Glutamatergic neuron (in vitro differentiated cells): Measurements from ENCODE around the gene CYSTM1. TPM values are rescaled to one million over a fixed set of nuclear protein-coding genes. Genes with fewer than 3 reads are reported as not detected.

Source experiments
- DNase-seq: peaks from one replicate; pipeline ENCODE4 v3.0.0; 2022
- H3K27ac Mint-ChIP-seq: one replicate; pipeline ENCODE4 v1.8.0; 2020; ENCODE audit warnings: mild to moderate bottlenecking, mixed read lengths, inconsistent platforms; ENCODE audit not compliant: unreplicated experiment
- H3K27me3 Mint-ChIP-seq: one replicate; pipeline ENCODE4 v1.8.0; 2020; ENCODE audit warnings: mild to moderate bottlenecking, moderate library complexity, mixed read lengths, inconsistent platforms; ENCODE audit not compliant: unreplicated experiment
- H3K36me3 Mint-ChIP-seq: one replicate; pipeline ENCODE4 v1.8.0; 2020; ENCODE audit warnings: mild to moderate bottlenecking, mixed read lengths, inconsistent platforms; ENCODE audit not compliant: unreplicated experiment
- H3K4me1 Mint-ChIP-seq: one replicate; pipeline ENCODE4 v1.8.0; 2020; ENCODE audit warnings: mild to moderate bottlenecking, low read depth, mixed read lengths, inconsistent platforms; ENCODE audit not compliant: unreplicated experiment
- H3K4me3 Mint-ChIP-seq: one replicate; pipeline ENCODE4 v1.8.0; 2020; ENCODE audit warnings: mild to moderate bottlenecking, mixed read lengths, inconsistent platforms; ENCODE audit not compliant: unreplicated experiment
- H3K9me3 Mint-ChIP-seq: one replicate; pipeline ENCODE4 v1.8.0; 2020; ENCODE audit warnings: mild to moderate bottlenecking, moderate library complexity, mixed read lengths, inconsistent platforms; ENCODE audit not compliant: unreplicated experiment
- total RNA-seq: library from RNA; stranded (reverse); fragmentation: NEBNext Ultra II Directional; extraction: Animal tissue kit (Norgen Biotek cat#: 25700); gene quantifications from one replicate; pipeline ENCODE4 v1.2.1, GENCODE V29; 2021; ENCODE audit not compliant: unreplicated experiment
- TF ChIP-seq, protein P1 (sequence below): fragments of 200-600 bp; sonication (generic); IDR thresholded peaks from one replicate; pipeline ENCODE4 v1.5.0; 2021; ENCODE audit not compliant: partially characterized antibody, unreplicated experiment

CYSTM1 gene
- total RNA-seq, 1 donor from 2014 or later = 37.4 TPM

DNA sequence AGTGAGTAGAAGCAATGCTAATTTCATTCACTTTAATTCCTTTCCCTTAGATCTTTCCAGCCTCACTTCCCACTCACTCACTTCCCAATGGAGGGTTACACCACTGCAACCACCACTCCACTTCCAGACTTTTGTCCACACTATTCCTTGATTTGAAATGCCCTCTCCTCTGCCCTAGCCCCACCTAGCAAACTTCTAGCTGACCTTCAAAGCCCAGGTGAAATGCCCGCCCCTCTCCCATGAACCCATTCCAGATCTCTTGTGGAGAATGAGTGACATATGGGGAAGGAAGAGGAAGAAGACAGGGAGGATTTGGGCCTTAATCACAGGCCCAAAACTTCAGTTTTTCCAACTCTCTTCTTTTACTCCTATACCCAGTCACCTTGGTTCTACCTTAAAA lies 90.9 kb downstream of the CYSTM1 start:
- no peak for DNase-seq
- Mint-ChIP-seq H3K27ac (no peak overlapping the region), H3K9me3 (peaks cover 4% of the 10 kb centered on the region), H3K27me3 (peaks cover 1% of the 10 kb centered on the region), H3K36me3 (no peaks in the 10 kb centered on the region), H3K4me1 (peaks cover 15% of the 10 kb centered on the region), H3K4me3 (no peak overlapping the region)
- TF ChIP-seq, protein P1, sequence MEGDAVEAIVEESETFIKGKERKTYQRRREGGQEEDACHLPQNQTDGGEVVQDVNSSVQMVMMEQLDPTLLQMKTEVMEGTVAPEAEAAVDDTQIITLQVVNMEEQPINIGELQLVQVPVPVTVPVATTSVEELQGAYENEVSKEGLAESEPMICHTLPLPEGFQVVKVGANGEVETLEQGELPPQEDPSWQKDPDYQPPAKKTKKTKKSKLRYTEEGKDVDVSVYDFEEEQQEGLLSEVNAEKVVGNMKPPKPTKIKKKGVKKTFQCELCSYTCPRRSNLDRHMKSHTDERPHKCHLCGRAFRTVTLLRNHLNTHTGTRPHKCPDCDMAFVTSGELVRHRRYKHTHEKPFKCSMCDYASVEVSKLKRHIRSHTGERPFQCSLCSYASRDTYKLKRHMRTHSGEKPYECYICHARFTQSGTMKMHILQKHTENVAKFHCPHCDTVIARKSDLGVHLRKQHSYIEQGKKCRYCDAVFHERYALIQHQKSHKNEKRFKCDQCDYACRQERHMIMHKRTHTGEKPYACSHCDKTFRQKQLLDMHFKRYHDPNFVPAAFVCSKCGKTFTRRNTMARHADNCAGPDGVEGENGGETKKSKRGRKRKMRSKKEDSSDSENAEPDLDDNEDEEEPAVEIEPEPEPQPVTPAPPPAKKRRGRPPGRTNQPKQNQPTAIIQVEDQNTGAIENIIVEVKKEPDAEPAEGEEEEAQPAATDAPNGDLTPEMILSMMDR = no peak

DNA sequence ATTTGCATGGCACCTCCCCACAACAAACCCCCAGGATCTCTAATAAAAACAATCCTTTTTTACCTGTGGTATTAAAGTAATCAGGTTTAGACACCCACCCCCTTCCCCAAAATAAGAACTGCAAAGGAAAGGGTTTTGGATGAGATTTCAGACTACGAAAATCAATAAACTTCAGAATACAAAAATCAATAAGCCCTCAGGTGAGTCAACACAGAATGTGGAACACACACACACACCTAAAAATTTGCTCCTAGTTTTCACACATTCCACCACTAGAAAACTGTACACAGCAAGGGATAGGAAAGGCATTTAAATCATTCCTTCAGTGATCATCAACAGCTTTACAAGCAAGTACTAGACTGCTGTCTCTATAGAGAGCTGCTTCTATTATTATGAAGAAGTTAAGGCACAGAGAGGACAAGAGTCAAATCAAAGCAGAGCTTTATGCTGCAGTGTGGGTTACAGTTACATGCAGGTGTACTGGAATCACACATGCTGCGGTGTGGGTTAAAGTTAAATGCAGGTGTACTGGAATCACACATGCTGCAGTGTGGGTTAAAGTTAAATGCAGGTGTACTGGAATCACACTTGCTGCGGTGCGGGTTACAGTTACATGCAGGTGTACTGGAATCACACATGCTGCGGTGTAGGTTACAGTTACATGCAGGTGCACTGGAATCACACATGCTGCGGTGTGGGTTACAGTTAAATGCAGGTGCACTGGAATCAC lies 91.6 kb downstream of the CYSTM1 start:
- TF ChIP-seq, protein P1 = no peak
- H3K9me3 Mint-ChIP-seq = peaks cover 4% of the 10 kb centered on the region
- no peak overlapping the region for H3K27ac Mint-ChIP-seq
- no peak overlapping the region for H3K4me3 Mint-ChIP-seq
- H3K4me1 Mint-ChIP-seq = peaks cover 14% of the 10 kb centered on the region
- H3K27me3 Mint-ChIP-seq = peaks cover 1% of the 10 kb centered on the region
- DNase-seq = no peak
- no peaks in the 10 kb centered on the region for H3K36me3 Mint-ChIP-seq

DNA sequence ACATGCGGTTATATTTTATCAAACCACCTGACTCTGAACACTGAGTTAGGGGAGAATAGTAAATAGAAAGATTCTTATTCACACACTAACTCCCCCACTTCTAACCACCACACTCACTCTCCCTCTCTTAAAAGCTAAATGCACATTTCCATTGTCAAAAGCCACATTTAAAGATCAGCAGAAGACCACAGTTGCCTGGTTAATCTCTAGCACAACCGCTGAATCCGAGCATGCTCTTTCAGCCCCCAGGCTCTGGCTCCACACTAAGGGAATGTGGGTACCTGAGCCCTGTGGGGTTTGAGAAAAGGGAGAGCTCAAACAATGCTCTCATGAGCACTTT lies 92.2 kb downstream of the CYSTM1 start:
- H3K27me3 Mint-ChIP-seq = peaks cover 1% of the 10 kb centered on the region
- no peaks in the 10 kb centered on the region for H3K36me3 Mint-ChIP-seq
- peaks cover 4% of the 10 kb centered on the region for H3K9me3 Mint-ChIP-seq
- no peak overlapping the region for H3K27ac Mint-ChIP-seq
- H3K4me1 Mint-ChIP-seq = peaks cover 12% of the 10 kb centered on the region
- no peak overlapping the region for H3K4me3 Mint-ChIP-seq
- TF ChIP-seq, protein P1 = no peak
- no peak for DNase-seq

DNA sequence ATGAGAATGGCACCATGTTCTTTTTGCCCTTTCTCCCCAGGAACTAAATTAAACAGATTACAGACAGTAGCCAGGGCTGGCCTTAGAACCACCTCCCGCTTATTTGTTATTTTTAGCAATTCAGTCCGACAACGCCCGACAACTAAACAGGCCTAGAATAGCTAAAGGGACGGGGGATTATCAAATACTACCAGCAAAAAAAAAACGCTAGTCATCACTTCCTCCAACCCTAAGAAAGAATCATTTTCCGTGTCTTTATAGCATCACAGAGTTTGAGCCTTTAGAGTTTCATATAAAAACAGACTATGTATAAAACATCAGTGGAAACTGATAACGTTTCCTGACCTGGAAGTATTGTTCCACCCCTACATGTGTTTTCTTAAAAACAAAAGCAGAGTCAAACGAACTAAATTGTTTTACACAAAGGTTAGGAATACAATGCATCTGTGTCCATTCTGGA lies 92.6 kb downstream of the CYSTM1 start:
- H3K27me3 Mint-ChIP-seq = peaks cover 1% of the 10 kb centered on the region
- H3K27ac Mint-ChIP-seq = no peak overlapping the region
- TF ChIP-seq, protein P1 = no peak
- no peaks in the 10 kb centered on the region for H3K36me3 Mint-ChIP-seq
- no peak overlapping the region for H3K4me3 Mint-ChIP-seq
- peaks cover 4% of the 10 kb centered on the region for H3K9me3 Mint-ChIP-seq
- DNase-seq = no peak
- H3K4me1 Mint-ChIP-seq = peaks cover 8% of the 10 kb centered on the region

DNA sequence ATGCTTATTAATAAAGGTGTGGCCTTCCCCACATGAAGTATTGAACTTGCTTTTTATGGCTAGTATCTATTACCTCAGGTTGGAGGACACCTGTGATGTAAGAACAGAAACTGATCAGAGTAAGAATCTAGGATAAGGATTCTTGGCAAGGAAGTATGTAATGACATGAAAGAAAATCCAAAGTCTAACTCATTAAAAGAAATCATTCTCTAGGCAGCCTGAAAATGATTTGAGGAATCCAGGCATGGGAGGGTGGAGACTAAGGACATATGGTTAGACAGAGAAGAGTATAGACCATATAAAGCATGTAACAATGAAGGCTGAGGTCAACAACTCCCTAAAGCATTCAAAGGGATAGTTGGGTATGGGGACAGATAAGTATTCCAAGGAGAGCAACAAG lies 95.0 kb downstream of the CYSTM1 start:
- DNase-seq = no peak
- peaks cover 1% of the 10 kb centered on the region for H3K27me3 Mint-ChIP-seq
- H3K4me3 Mint-ChIP-seq = no peak overlapping the region
- H3K27ac Mint-ChIP-seq = no peak overlapping the region
- no peaks in the 10 kb centered on the region for H3K36me3 Mint-ChIP-seq
- peaks cover 6% of the 10 kb centered on the region for H3K4me1 Mint-ChIP-seq
- H3K9me3 Mint-ChIP-seq = peaks cover 4% of the 10 kb centered on the region
- TF ChIP-seq, protein P1 = no peak
